B cell (primary cell): ENCODE data around the gene CDC25B. TPM values are rescaled to one million over a fixed set of nuclear protein-coding genes. Genes with fewer than 3 reads are reported as not detected.

Experiments
- ATAC-seq: fragments of 200-7000 bp; cut with Tn5 transposase; one replicate; pipeline ENCODE4 v1.10.0; 2021; ENCODE audit warnings: low read depth, mild to moderate bottlenecking, moderate number of reproducible peaks, moderate library complexity
- CTCF ChIA-PET: fragments of 350-600 bp; sonication (Branson Sonifier 250); formaldehyde crosslinking; loops from one replicate; lab custom pipeline; 2021; ENCODE audit warnings: antibody characterized with exemption, inconsistent platforms; lab: Charles Lee
- POLR2A ChIA-PET: fragments of 350-600 bp; sonication (Branson Sonifier 250); formaldehyde crosslinking; loops from one replicate; lab custom pipeline; 2021; ENCODE audit warnings: antibody characterized with exemption; lab: Charles Lee
- DNase-seq: peaks from one replicate; pipeline ENCODE4 v3.0.0; 2013
- H2AFZ ChIP-seq: 2 replicates; pipeline ENCODE4 v1.6.1; 2012; ENCODE audit warnings: mild to moderate bottlenecking, low read depth, low read length; ENCODE audit not compliant: insufficient read depth, poor library complexity, severe bottlenecking
- H3K27ac ChIP-seq, 2 donors: 1 replicate in 1 of 2; 2 replicates in 1 of 2; pipeline ENCODE4 v1.5.1; 2012 to 2013; ENCODE audit warnings: low read length in 2 of 2, mild to moderate bottlenecking in 2 of 2, moderate library complexity in 1 of 2
- H3K27me3 ChIP-seq, 4 experiments: fragments of 200-600 bp in 1 of 4; sonication (generic) in 1 of 4; replicated peaks in 1 of 4; 1 replicate in 2 of 4; 2 replicates in 2 of 4; pipeline versions ENCODE4 v1.6.1 to v1.7.0; 2013 to 2016; ENCODE audit warnings: low read length in 3 of 4, mild to moderate bottlenecking in 2 of 4, mixed read lengths in 1 of 4, moderate library complexity in 1 of 4; ENCODE audit not compliant: insufficient read depth in 4 of 4, control insufficient read depth in 3 of 4; ENCODE audit errors: control extremely low read depth in 1 of 4
- H3K36me3 ChIP-seq, 2 experiments: replicated peaks in 1 of 2; 1 replicate in 1 of 2; 2 replicates in 1 of 2; pipeline versions ENCODE4 v1.6.1 to v1.7.1; 2013; ENCODE audit warnings: low read length in 1 of 2; ENCODE audit not compliant: insufficient read depth in 2 of 2, control insufficient read depth in 1 of 2; ENCODE audit errors: control extremely low read depth in 1 of 2, extremely low read depth in 1 of 2
- H3K4me1 ChIP-seq, 2 donors: fragments of 200-600 bp in 1 of 2; sonication (generic) in 1 of 2; 1 replicate in 1 of 2; 2 replicates in 1 of 2; pipeline versions ENCODE4 v1.5.1 to v1.6.1; 2013 to 2017; ENCODE audit warnings: low read length in 2 of 2; ENCODE audit not compliant: control insufficient read depth in 2 of 2, insufficient read depth in 2 of 2
- H3K4me2 ChIP-seq: replicated peaks from 2 replicates; pipeline ENCODE3; 2012; ENCODE audit warnings: mild to moderate bottlenecking, low read depth, low read length; ENCODE audit not compliant: poor library complexity, severe bottlenecking
- H3K4me3 ChIP-seq, 5 experiments: fragments of 200-600 bp in 1 of 5; sonication (generic) in 1 of 5; 1 replicate in 3 of 5; 2 replicates in 2 of 5; pipeline versions ENCODE4 v1.5.1 to v1.7.0; 2011 to 2016; ENCODE audit warnings: low read length in 4 of 5, mild to moderate bottlenecking in 4 of 5, low read depth in 2 of 5, control low read depth in 1 of 5, moderate library complexity in 1 of 5; ENCODE audit not compliant: insufficient read depth in 1 of 5; ENCODE audit errors: control extremely low read depth in 1 of 5, extremely low read depth in 1 of 5
- H3K79me2 ChIP-seq: fragments of 200-600 bp; sonication (generic); one replicate; pipeline ENCODE4 v1.6.0; 2016; ENCODE audit warnings: low read length; ENCODE audit not compliant: control insufficient read depth, insufficient read depth
- H3K9ac ChIP-seq: fragments of 200-600 bp; sonication (generic); 2 replicates; pipeline ENCODE4 v1.6.1; 2017; ENCODE audit warnings: mild to moderate bottlenecking, low read length, moderate library complexity
- H3K9me3 ChIP-seq, 3 donors: one replicate each; pipeline versions ENCODE4 v1.6.1 to v1.7.1; 2013; ENCODE audit warnings: low read length in 2 of 3; ENCODE audit not compliant: control insufficient read depth in 2 of 3, insufficient read depth in 1 of 3; ENCODE audit errors: control extremely low read depth in 1 of 3
- H4K20me1 ChIP-seq: 2 replicates; pipeline ENCODE4 v1.6.0; 2012; ENCODE audit warnings: mild to moderate bottlenecking, low read length; ENCODE audit not compliant: insufficient read depth, control insufficient read depth, poor library complexity, severe bottlenecking
- H3K27ac Mint-ChIP-seq: one replicate; pipeline ENCODE4 v1.8.0; 2021; ENCODE audit warnings: mixed read lengths
- H3K27me3 Mint-ChIP-seq: one replicate; pipeline ENCODE4 v1.8.0; 2021; ENCODE audit warnings: mixed read lengths
- H3K4me1 Mint-ChIP-seq: one replicate; pipeline ENCODE4 v1.8.0; 2021; ENCODE audit warnings: mixed read lengths
- H3K4me3 Mint-ChIP-seq: one replicate; pipeline ENCODE4 v1.8.0; 2021; ENCODE audit warnings: mixed read lengths
- H3K9me3 Mint-ChIP-seq: one replicate; pipeline ENCODE4 v1.8.0; 2022; ENCODE audit warnings: mixed read lengths; ENCODE audit not compliant: insufficient read depth
- EZH2 ChIP-seq: IDR thresholded peaks from 2 replicates; pipeline ENCODE4 v1.6.1; 2012; ENCODE audit warnings: borderline replicate concordance, low read depth, mild to moderate bottlenecking, moderate library complexity, low read length; ENCODE audit not compliant: insufficient read depth, poor library complexity, severe bottlenecking
- WGBS: methylation state at CpG from one replicate; pipeline ENCODE4 v1.1.5; 2013; ENCODE audit warnings: missing lambda C conversion rate; ENCODE audit not compliant: insufficient coverage; 5-methylcytosine and 5-hydroxymethylcytosine counted together
- intact Hi-C: fragments of 100-400 bp; cut with micrococcal nuclease; formaldehyde crosslinking; loops from one replicate; pipeline ENCODE4 v1.10.0; 2022
- polyA plus RNA-seq: library from polyadenylated mRNA; depleted of rRNA; stranded (reverse); fragments of >200 nt; gene quantifications from 2 replicates; pipeline ENCODE4 v1.2.3, GENCODE V29; 2012
- total RNA-seq, 2 donors: library from RNA; stranded (reverse); fragments of 120-200 nt in 1 of 2; gene quantifications; 1 replicate in 1 of 2; 2 replicates in 1 of 2; pipeline versions ENCODE4 v1.2.3 to v1.2.4, GENCODE V29; 2013 to 2022
- TF ChIP-seq, protein P1 (sequence below): fragments of 200-600 bp; IDR thresholded peaks from one replicate; pipeline ENCODE4 v1.8.0; 2022; ENCODE audit warnings: antibody characterized with exemption, mild to moderate bottlenecking

Gene CDC25B
- total and polyA plus RNA-seq, 2 donors (not counting 1 experiment from before 2014, with no cell fraction given), result 72.3 to 114 TPM

DNA sequence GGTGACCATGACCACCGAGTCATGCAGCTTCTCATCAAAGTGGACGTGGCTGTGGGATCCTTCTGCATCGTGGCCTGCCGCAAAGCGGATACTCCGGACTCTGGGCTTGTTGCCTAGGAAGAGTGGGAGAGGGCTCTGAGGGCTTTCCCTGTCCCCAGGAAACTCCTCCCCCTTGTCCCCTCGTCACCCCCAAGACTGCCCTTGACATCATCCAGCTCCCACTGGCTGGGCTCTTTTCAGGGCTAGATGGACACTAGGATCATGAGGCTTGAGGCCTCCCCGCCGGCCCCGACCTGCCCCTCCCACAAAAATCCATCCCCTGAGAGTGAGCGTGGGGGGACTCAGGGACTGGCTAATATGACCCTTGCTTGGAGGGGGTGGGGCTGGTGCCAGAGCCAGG is 37.5 kb upstream of the CDC25B start:
- Histone ChIP-seq H3K4me3 (no peak overlapping the region), H2AFZ (no peak overlapping the region), H3K9me3 (peaks cover 0 to 4% (median 0%) of the 10 kb centered on the region in 3 donors), H3K4me2 (no peak overlapping the region), H3K27ac (no peak overlapping the region), H3K27me3 (no peaks in the 10 kb centered on the region), H3K9ac (no peak overlapping the region), H4K20me1 (no peaks in the 10 kb centered on the region), H3K79me2 (peaks cover 13% of the 10 kb centered on the region), H3K4me1 (peaks cover 5 to 12% of the 10 kb centered on the region in 2 donors), H3K36me3 (peaks cover 0 to 8% of the 10 kb centered on the region in 2 experiments)
- peaks cover 11% of the 10 kb centered on the region for H3K4me1 Mint-ChIP-seq
- H3K4me3 Mint-ChIP-seq, result no peak overlapping the region
- DNase-seq, result no peak
- H3K9me3 Mint-ChIP-seq, result no peaks in the 10 kb centered on the region
- ChIA-PET CTCF (no interaction called here), POLR2A (no interaction called here)
- no peaks in the 10 kb centered on the region for H3K27me3 Mint-ChIP-seq
- no peak for TF ChIP-seq EZH2
- TF ChIP-seq, protein P1, sequence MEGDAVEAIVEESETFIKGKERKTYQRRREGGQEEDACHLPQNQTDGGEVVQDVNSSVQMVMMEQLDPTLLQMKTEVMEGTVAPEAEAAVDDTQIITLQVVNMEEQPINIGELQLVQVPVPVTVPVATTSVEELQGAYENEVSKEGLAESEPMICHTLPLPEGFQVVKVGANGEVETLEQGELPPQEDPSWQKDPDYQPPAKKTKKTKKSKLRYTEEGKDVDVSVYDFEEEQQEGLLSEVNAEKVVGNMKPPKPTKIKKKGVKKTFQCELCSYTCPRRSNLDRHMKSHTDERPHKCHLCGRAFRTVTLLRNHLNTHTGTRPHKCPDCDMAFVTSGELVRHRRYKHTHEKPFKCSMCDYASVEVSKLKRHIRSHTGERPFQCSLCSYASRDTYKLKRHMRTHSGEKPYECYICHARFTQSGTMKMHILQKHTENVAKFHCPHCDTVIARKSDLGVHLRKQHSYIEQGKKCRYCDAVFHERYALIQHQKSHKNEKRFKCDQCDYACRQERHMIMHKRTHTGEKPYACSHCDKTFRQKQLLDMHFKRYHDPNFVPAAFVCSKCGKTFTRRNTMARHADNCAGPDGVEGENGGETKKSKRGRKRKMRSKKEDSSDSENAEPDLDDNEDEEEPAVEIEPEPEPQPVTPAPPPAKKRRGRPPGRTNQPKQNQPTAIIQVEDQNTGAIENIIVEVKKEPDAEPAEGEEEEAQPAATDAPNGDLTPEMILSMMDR, result no peak
- no peak overlapping the region for H3K27ac Mint-ChIP-seq
- 98% methylated on average over 5 of the region's 11 CpGs for WGBS
- intact Hi-C loops, result no loop called here
- ATAC-seq, result no peak

DNA sequence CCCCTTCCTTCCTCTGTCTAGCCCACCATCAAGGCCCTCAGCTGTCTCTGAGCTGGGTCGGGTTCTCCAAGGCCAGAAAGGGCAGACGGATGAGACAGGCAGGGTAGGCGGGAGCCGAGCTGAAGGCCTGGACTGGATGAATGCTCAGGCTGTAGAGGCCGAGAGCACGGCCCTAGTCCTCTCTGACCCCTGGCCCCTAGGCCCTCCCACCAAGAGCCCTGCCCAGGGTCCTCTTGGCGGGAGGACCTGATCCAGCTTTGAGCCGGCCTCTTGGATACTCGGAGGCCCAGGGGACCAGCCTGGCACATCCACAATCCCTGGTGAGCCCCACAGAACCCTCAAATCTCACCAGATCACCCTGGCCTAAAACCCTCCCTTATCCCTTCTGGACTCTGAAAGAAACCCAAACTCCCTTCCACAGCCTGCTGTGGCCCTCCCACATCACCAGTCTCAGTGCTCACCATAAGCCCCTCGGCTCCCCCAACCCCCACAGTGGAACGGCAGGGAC is 36.7 kb upstream of the CDC25B start:
- Histone ChIP-seq H4K20me1 (no peaks in the 10 kb centered on the region), H2AFZ (no peak overlapping the region), H3K36me3 (peaks cover 0 to 8% of the 10 kb centered on the region in 2 experiments), H3K4me3 (no peak overlapping the region), H3K27ac (no peak overlapping the region), H3K9me3 (peaks cover 0 to 4% (median 0%) of the 10 kb centered on the region in 3 donors), H3K9ac (no peak overlapping the region), H3K4me1 (peaks cover 5 to 12% of the 10 kb centered on the region in 2 donors), H3K79me2 (peaks cover 13% of the 10 kb centered on the region), H3K4me2 (no peak overlapping the region), H3K27me3 (no peaks in the 10 kb centered on the region)
- WGBS, result 96% methylated on average over 10 of the region's 11 CpGs
- ChIA-PET POLR2A (no interaction called here), CTCF (interaction anchor here (0.7 kb wide), 1 partner anchor 11 kb away, joined by 3 read pairs; no protein-coding TSS in a partner anchor)
- Mint-ChIP-seq H3K4me1 (peaks cover 14% of the 10 kb centered on the region), H3K27me3 (no peaks in the 10 kb centered on the region), H3K4me3 (no peak overlapping the region), H3K27ac (peak overlapping the region; percentile 59), H3K9me3 (no peaks in the 10 kb centered on the region)
- intact Hi-C loops, result no loop called here
- TF ChIP-seq EZH2, result no peak
- TF ChIP-seq, protein P1, result no peak
- DNase-seq (no peak), ATAC-seq (no peak)
